Muscle of arm (tissue), 12 donors: ENCODE results near the gene HIRA. TPM values are rescaled to one million over a fixed set of nuclear protein-coding genes. Genes with fewer than 3 reads are reported as not detected.

Experiments used
- DNase-seq: peaks from one replicate; pipeline ENCODE4 v3.0.0-alpha.2; 2013
- polyA plus RNA-seq, 12 donors: library from polyadenylated mRNA; unstranded; fragments of 120-200 nt; gene quantifications; one replicate each; pipeline ENCODE4 v1.2.1, GENCODE V29; 2013; ENCODE audit not compliant: insufficient read length in 12 of 12

The HIRA gene
- polyA plus RNA-seq, 12 donors, result 13.4 to 19.9 (median 16.6) TPM; not detected in 1

GRCh38 chr22:19287076-19287707 is 144.3 kb downstream of the HIRA start:
- no peak for DNase-seq

- DNase-seq, result no peak
Measured at GRCh38 chr22:19285831-19286230, 145.7 kb downstream of the HIRA start.

Other genes starting within 250 kb of the HIRA start
- gene CLTCL1, start 140.0 kb downstream of the HIRA start, polyA plus RNA-seq, result 10 to 100 TPM in 10 of 12 donors, 1 to 10 TPM in 1, not detected in 1; 4.2 to 34.6 (median 21.4) TPM
- gene MRPL40, start 812 bp upstream of the HIRA start, polyA plus RNA-seq, result 10 to 100 TPM in 11 of 12 donors, not detected in 1; 26.6 to 36.4 (median 33.8) TPM
- 10 to 100 TPM in 11 of 12 donors, not detected in 1; 25.1 to 36.0 (median 32.3) TPM for gene C22orf39, start 16.0 kb upstream of the HIRA start, polyA plus RNA-seq
- gene UFD1, start 47.5 kb upstream of the HIRA start, polyA plus RNA-seq, result 10 to 100 TPM in 11 of 12 donors, not detected in 1; 19.7 to 55.0 (median 43.7) TPM
- 10 to 100 TPM in 4 of 12 donors, 1 to 10 TPM in 6, not detected in 2; 5.0 to 18.3 (median 9.4) TPM for gene CDC45, start 48.2 kb upstream of the HIRA start, polyA plus RNA-seq
- gene CLDN5, start 92.7 kb upstream of the HIRA start, polyA plus RNA-seq, result 10 to 100 TPM in 11 of 12 donors, not detected in 1; 25.0 to 59.7 (median 39.6) TPM